ENCODE results near the gene DDX28. TPM values are rescaled to one million over a fixed set of nuclear protein-coding genes. Genes with fewer than 3 reads are reported as not detected.

Gene DDX28
- total and polyA plus RNA-seq, 10 of the 15 experiments (the other 5 are each of a cell fraction or from before 2014, with no cell fraction given), result 3.6 to 40.4 (median 20.0) TPM

- TF ChIP-seq, protein P1, sequence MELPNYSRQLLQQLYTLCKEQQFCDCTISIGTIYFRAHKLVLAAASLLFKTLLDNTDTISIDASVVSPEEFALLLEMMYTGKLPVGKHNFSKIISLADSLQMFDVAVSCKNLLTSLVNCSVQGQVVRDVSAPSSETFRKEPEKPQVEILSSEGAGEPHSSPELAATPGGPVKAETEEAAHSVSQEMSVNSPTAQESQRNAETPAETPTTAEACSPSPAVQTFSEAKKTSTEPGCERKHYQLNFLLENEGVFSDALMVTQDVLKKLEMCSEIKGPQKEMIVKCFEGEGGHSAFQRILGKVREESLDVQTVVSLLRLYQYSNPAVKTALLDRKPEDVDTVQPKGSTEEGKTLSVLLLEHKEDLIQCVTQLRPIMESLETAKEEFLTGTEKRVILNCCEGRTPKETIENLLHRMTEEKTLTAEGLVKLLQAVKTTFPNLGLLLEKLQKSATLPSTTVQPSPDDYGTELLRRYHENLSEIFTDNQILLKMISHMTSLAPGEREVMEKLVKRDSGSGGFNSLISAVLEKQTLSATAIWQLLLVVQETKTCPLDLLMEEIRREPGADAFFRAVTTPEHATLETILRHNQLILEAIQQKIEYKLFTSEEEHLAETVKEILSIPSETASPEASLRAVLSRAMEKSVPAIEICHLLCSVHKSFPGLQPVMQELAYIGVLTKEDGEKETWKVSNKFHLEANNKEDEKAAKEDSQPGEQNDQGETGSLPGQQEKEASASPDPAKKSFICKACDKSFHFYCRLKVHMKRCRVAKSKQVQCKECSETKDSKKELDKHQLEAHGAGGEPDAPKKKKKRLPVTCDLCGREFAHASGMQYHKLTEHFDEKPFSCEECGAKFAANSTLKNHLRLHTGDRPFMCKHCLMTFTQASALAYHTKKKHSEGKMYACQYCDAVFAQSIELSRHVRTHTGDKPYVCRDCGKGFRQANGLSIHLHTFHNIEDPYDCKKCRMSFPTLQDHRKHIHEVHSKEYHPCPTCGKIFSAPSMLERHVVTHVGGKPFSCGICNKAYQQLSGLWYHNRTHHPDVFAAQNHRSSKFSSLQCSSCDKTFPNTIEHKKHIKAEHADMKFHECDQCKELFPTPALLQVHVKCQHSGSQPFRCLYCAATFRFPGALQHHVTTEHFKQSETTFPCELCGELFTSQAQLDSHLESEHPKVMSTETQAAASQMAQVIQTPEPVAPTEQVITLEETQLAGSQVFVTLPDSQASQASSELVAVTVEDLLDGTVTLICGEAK (IDR thresholded peaks at IDR 0.05; ENCODE audit: borderline replicate concordance), result no peak
- TF ChIP-seq, protein P2, sequence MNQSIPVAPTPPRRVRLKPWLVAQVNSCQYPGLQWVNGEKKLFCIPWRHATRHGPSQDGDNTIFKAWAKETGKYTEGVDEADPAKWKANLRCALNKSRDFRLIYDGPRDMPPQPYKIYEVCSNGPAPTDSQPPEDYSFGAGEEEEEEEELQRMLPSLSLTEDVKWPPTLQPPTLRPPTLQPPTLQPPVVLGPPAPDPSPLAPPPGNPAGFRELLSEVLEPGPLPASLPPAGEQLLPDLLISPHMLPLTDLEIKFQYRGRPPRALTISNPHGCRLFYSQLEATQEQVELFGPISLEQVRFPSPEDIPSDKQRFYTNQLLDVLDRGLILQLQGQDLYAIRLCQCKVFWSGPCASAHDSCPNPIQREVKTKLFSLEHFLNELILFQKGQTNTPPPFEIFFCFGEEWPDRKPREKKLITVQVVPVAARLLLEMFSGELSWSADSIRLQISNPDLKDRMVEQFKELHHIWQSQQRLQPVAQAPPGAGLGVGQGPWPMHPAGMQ (IDR thresholded peaks at IDR 0.05; ENCODE audit: borderline replicate concordance), result no peak
- TF ChIP-seq IKZF2 (IDR thresholded peaks at IDR 0.05) (peak; percentile 59 to 70; a peak in 2 of 4 replicates), SIX5 (IDR thresholded peaks at IDR 0.05; ENCODE audit: low read depth, low read length, severe bottlenecking) (no peak), GATAD2B (conservative IDR thresholded peaks at IDR 0.05; ENCODE audit: low read depth) (no peak), LARP7 (IDR thresholded peaks at IDR 0.05) (no peak), PML (IDR thresholded peaks at IDR 0.05; ENCODE audit: low read length) (0 out of 2 replicates have a peak, but pooled peaks have one; percentile 28), HCFC1 (IDR thresholded peaks at IDR 0.05; ENCODE audit: low read length) (no peak), YY1 (IDR thresholded peaks at IDR 0.05; ENCODE audit: low read depth, low read length) (no peak), POLR2AphosphoS2 (IDR thresholded peaks at IDR 0.05; ENCODE audit: low read depth, low read length) (no peak), ZNF384 (IDR thresholded peaks at IDR 0.05; ENCODE audit: borderline replicate concordance, low read depth, low read length) (no peak)
- TF ChIP-seq, protein P3, sequence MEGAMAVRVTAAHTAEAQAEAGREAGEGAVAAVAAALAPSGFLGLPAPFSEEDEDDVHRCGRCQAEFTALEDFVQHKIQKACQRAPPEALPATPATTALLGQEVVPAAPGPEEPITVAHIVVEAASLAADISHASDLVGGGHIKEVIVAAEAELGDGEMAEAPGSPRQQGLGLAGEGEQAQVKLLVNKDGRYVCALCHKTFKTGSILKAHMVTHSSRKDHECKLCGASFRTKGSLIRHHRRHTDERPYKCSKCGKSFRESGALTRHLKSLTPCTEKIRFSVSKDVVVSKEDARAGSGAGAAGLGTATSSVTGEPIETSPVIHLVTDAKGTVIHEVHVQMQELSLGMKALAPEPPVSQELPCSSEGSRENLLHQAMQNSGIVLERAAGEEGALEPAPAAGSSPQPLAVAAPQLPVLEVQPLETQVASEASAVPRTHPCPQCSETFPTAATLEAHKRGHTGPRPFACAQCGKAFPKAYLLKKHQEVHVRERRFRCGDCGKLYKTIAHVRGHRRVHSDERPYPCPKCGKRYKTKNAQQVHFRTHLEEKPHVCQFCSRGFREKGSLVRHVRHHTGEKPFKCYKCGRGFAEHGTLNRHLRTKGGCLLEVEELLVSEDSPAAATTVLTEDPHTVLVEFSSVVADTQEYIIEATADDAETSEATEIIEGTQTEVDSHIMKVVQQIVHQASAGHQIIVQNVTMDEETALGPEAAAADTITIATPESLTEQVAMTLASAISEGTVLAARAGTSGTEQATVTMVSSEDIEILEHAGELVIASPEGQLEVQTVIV (IDR thresholded peaks at IDR 0.05; ENCODE audit: borderline replicate concordance, partially characterized antibody), result no peak
- TF ChIP-seq, protein P4, sequence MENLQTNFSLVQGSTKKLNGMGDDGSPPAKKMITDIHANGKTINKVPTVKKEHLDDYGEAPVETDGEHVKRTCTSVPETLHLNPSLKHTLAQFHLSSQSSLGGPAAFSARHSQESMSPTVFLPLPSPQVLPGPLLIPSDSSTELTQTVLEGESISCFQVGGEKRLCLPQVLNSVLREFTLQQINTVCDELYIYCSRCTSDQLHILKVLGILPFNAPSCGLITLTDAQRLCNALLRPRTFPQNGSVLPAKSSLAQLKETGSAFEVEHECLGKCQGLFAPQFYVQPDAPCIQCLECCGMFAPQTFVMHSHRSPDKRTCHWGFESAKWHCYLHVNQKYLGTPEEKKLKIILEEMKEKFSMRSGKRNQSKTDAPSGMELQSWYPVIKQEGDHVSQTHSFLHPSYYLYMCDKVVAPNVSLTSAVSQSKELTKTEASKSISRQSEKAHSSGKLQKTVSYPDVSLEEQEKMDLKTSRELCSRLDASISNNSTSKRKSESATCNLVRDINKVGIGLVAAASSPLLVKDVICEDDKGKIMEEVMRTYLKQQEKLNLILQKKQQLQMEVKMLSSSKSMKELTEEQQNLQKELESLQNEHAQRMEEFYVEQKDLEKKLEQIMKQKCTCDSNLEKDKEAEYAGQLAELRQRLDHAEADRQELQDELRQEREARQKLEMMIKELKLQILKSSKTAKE (IDR thresholded peaks at IDR 0.05; ENCODE audit: low read depth, poor library complexity, severe bottlenecking), result no peak
- TF ChIP-seq, protein P5, sequence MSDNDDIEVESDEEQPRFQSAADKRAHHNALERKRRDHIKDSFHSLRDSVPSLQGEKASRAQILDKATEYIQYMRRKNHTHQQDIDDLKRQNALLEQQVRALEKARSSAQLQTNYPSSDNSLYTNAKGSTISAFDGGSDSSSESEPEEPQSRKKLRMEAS (IDR thresholded peaks at IDR 0.05; ENCODE audit: low read depth, low read length), result no peak
These were observed 47.5 kb downstream of the DDX28 start (continued) for GRCh38 chr16:67975321-67976105.

Data from GM12878 (cell line).